C4-2B (cell line): Measurements from ENCODE around the gene FOLR2.
A peak's percentile ranks its signal among the peaks of the same experiment; 100 is the strongest.

Experiments
- H3K27ac ChIP-seq: fragments of 450-650 bp; 2 replicates; pipeline ENCODE4 v1.5.1; 2017
- ZFX ChIP-seq: fragments of 450-650 bp; IDR thresholded peaks from 2 replicates; pipeline ENCODE4 v1.6.1; 2017
- TF ChIP-seq, protein P1 (sequence below): fragments of 450-650 bp; conservative IDR thresholded peaks from 2 replicates; pipeline ENCODE4 v1.5.1; 2017; ENCODE audit warnings: mild to moderate bottlenecking

Gene FOLR2

GRCh38 chr11:72234920-72235319 is 18.3 kb downstream of the FOLR2 start:
- H3K27ac ChIP-seq: no peak overlapping the region
- TF ChIP-seq ZFX: no peak
- TF ChIP-seq, protein P1, sequence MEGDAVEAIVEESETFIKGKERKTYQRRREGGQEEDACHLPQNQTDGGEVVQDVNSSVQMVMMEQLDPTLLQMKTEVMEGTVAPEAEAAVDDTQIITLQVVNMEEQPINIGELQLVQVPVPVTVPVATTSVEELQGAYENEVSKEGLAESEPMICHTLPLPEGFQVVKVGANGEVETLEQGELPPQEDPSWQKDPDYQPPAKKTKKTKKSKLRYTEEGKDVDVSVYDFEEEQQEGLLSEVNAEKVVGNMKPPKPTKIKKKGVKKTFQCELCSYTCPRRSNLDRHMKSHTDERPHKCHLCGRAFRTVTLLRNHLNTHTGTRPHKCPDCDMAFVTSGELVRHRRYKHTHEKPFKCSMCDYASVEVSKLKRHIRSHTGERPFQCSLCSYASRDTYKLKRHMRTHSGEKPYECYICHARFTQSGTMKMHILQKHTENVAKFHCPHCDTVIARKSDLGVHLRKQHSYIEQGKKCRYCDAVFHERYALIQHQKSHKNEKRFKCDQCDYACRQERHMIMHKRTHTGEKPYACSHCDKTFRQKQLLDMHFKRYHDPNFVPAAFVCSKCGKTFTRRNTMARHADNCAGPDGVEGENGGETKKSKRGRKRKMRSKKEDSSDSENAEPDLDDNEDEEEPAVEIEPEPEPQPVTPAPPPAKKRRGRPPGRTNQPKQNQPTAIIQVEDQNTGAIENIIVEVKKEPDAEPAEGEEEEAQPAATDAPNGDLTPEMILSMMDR: no peak

DNA sequence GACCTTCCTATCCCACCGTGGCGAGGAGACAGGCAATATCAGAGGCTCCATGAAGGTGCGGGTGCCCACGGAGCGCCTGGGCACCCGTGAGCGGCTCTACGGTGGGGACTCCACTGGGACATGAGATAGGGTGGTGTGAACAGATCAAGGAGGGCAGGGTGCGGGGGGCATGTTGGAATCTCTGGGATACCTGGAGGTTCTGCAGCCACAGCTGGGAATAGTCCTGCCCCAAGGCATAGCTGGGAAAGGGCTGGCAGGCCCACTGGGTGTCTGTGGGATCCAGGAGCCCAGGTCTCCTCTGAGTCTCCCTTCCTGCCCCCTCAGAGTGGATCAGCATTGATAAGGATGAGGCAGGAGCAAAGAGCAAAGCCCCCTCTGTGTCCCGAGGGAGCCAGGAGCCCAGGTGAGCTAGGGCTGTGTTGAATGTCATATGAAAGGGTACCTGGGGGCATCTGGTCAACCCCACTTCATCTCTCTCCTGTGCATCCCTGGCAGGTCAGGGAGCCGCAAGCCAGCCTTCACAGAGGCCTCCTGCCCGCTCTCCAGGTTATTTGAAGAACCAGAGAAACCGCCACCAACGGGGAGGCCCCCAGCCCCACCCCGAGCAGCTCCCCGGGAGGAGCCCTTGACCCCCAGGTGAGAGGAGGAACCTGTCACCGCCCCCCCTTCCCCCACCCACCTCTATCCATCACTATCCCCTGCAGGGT is 18.9 kb downstream of the FOLR2 start:
- TF ChIP-seq, protein P1: no peak
- TF ChIP-seq ZFX: no peak

GRCh38 chr11:72236083-72236697 is 19.6 kb downstream of the FOLR2 start:
- TF ChIP-seq, protein P1: no peak
- no peak for TF ChIP-seq ZFX
- H3K27ac ChIP-seq: no peak overlapping the region

More for the DNA sequence above, 18.9 kb downstream of the FOLR2 start:
- H3K27ac ChIP-seq: no peak overlapping the region

GRCh38 chr11:72236774-72237111 is 20.1 kb downstream of the FOLR2 start:
- TF ChIP-seq ZFX: no peak
- TF ChIP-seq, protein P1: no peak
- no peak overlapping the region for H3K27ac ChIP-seq

DNA sequence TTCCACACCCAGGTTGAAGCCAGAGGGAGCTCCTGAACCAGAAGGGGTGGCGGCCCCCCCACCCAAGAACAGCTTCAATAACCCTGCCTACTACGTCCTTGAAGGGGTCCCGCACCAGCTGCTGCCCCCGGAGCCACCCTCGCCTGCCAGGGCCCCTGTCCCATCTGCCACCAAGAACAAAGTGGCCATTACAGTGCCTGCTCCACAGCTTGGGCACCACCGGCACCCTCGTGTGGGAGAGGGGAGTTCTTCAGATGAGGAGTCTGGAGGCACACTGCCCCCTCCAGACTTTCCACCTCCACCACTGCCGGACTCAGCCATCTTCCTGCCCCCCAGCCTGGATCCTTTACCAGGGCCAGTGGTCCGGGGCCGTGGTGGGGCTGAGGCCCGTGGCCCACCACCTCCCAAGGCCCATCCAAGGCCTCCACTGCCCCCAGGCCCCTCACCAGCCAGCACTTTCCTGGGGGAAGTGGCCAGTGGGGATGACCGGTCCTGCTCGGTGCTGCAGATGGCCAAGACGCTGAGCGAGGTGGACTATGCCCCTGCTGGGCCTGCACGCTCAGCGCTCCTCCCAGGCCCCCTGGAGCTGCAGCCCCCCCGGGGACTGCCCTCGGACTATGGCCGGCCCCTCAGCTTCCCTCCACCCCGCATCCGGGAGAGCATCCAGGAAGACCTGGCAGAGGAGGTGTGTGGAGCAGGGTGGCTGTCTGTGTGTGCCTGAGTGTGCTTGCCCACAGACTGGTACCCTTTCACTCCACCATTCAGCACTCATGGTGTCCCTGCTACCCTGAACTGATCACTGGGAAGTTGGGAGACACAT is 20.7 kb downstream of the FOLR2 start:
- H3K27ac ChIP-seq: no peak overlapping the region
- TF ChIP-seq, protein P1: no peak
- no peak for TF ChIP-seq ZFX

GRCh38 chr11:72238040-72238450 is 21.5 kb downstream of the FOLR2 start:
- no peak for TF ChIP-seq ZFX
- TF ChIP-seq, protein P1: peak; percentile 90
- no peak overlapping the region for H3K27ac ChIP-seq
